IPS-15b (cell line): Measurements from ENCODE around the gene CYP2F1.
A peak's percentile ranks its signal among the peaks of the same experiment; 100 is the strongest.

Source experiments
- H3K27me3 ChIP-seq: one replicate; pipeline ENCODE4 v1.6.1; 2013; ENCODE audit warnings: low read length; ENCODE audit not compliant: control insufficient read depth, insufficient read depth
- H3K36me3 ChIP-seq: one replicate; pipeline ENCODE4 v1.6.1; 2013; ENCODE audit warnings: low read length; ENCODE audit not compliant: control insufficient read depth, insufficient read depth
- H3K4me1 ChIP-seq: one replicate; pipeline ENCODE4 v1.6.1; 2013; ENCODE audit warnings: mild to moderate bottlenecking, low read length; ENCODE audit not compliant: control insufficient read depth, insufficient read depth
- H3K4me3 ChIP-seq: one replicate; pipeline ENCODE4 v1.5.1; 2013; ENCODE audit warnings: low read depth, low read length
- H3K9ac ChIP-seq: one replicate; pipeline ENCODE4 v1.6.1; 2013; ENCODE audit warnings: low read depth, mild to moderate bottlenecking, low read length
- H3K9me3 ChIP-seq: one replicate; pipeline ENCODE4 v1.6.1; 2013; ENCODE audit warnings: mild to moderate bottlenecking, low read length; ENCODE audit not compliant: control insufficient read depth, insufficient read depth

The CYP2F1 gene

GRCh38 chr19:41156207-41156606 lies 42.0 kb downstream of the CYP2F1 start:
- no peaks in the 10 kb centered on the region for H3K4me1 ChIP-seq
- no peaks in the 10 kb centered on the region for H3K36me3 ChIP-seq
- no peak overlapping the region for H3K4me3 ChIP-seq
- no peak overlapping the region for H3K9ac ChIP-seq
- no peaks in the 10 kb centered on the region for H3K9me3 ChIP-seq
- no peaks in the 10 kb centered on the region for H3K27me3 ChIP-seq

DNA sequence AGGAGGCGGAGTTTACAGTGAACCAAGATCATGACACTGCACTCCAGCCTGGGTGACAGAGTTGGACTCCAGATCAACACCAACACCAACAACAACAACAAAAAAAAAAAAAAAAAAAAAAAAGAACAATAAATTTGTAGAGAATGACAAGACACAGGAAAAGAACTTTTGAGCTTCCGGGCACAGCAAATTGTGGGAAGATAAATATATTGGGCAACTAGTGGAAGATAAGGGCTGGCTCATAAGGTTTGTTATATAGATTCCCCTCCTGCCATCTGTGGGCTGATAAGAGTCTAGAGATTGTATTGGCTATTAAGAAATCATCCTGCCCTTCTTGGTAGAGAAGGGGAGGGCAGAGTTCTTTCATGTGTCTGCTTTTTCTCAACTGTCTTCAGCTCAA lies 45.6 kb downstream of the CYP2F1 start:
- Histone ChIP-seq H3K27me3 (no peaks in the 10 kb centered on the region), H3K9me3 (no peaks in the 10 kb centered on the region), H3K9ac (no peak overlapping the region), H3K36me3 (no peaks in the 10 kb centered on the region), H3K4me3 (no peak overlapping the region), H3K4me1 (no peaks in the 10 kb centered on the region)

- Histone ChIP-seq H3K27me3 (no peaks in the 10 kb centered on the region), H3K36me3 (no peaks in the 10 kb centered on the region), H3K9me3 (no peaks in the 10 kb centered on the region), H3K4me1 (no peaks in the 10 kb centered on the region), H3K4me3 (no peak overlapping the region), H3K9ac (no peak overlapping the region)
Measured at GRCh38 chr19:41161903-41162302, 47.7 kb downstream of the CYP2F1 start.

GRCh38 chr19:41166944-41167804 lies 52.9 kb downstream of the CYP2F1 start:
- H3K4me3 ChIP-seq: no peak overlapping the region
- H3K36me3 ChIP-seq: no peaks in the 10 kb centered on the region
- H3K4me1 ChIP-seq: peaks cover 3% of the 10 kb centered on the region
- no peaks in the 10 kb centered on the region for H3K27me3 ChIP-seq
- H3K9me3 ChIP-seq: no peaks in the 10 kb centered on the region
- no peak overlapping the region for H3K9ac ChIP-seq

GRCh38 chr19:41172297-41173164 lies 58.3 kb downstream of the CYP2F1 start:
- no peak overlapping the region for H3K9ac ChIP-seq
- H3K9me3 ChIP-seq: no peaks in the 10 kb centered on the region
- no peaks in the 10 kb centered on the region for H3K27me3 ChIP-seq
- H3K36me3 ChIP-seq: no peaks in the 10 kb centered on the region
- H3K4me1 ChIP-seq: peaks cover 8% of the 10 kb centered on the region
- no peak overlapping the region for H3K4me3 ChIP-seq

- no peak overlapping the region for H3K4me3 ChIP-seq
- H3K4me1 ChIP-seq: peaks cover 7% of the 10 kb centered on the region
- H3K36me3 ChIP-seq: no peaks in the 10 kb centered on the region
- no peak overlapping the region for H3K9ac ChIP-seq
- no peaks in the 10 kb centered on the region for H3K27me3 ChIP-seq
- H3K9me3 ChIP-seq: no peaks in the 10 kb centered on the region
Measured at GRCh38 chr19:41174297-41174928, 60.2 kb downstream of the CYP2F1 start.

DNA sequence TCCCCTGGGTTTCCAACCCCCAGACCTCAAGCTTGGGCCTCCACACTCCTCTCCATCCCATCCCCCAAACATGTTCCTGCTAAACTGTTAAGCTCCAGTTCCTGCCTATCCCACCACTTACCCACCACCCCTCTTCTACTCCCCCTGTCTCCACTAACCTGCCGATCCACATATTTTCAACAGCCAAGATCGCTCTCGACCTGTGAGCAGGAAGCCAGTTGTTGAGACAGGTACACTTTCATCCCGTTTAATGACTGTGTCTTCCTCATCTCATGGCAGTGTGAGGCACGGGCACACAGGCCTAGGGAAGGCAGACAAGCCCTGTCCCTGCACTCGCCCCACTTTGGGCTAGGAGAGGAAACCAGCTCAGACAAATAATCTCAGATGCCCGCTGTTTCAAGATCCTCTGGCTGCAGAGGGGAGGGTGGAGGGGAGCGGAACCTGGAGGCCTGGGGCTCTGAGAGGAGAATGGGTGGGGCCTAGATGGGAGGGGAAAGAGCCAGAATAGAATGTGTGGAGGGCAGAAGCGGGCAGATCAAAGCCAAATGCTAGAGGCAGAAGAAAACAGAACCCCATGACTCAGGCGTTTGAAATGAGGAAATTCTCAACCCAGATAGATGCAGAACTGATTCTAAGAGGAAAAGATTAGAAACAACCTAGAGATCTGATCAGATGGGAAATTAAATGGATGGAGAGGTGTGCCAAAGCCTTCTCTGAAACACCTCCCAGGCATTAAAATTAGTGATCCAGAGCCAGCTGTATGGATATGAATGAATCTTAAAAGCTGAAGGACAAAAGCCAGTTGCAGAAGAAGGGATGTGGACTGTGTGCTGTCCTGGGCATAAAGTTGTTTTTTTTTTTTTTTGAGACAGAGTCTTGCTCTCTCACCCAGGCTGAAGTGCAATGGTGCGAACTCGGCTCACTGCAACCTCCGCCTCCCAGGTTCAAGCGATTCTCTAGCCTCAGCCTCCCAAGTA lies 61.9 kb downstream of the CYP2F1 start:
- Histone ChIP-seq H3K4me3 (peak overlapping the region; percentile 52), H3K9me3 (no peaks in the 10 kb centered on the region), H3K9ac (no peak overlapping the region), H3K27me3 (no peaks in the 10 kb centered on the region), H3K36me3 (no peaks in the 10 kb centered on the region), H3K4me1 (peaks cover 7% of the 10 kb centered on the region)
